Transverse colon (tissue), 4 donors: ENCODE measurements around the gene TMEM69. TPM values are rescaled to one million over a fixed set of nuclear protein-coding genes. Genes with fewer than 3 reads are reported as not detected.
"Not testable (repeated sequence)": the region's sequence is repeated elsewhere in the genome, so short reads cannot be mapped to it uniquely, and the experiment has no call there.

ENCODE experiments used
- DNase-seq: peaks from one replicate; pipeline ENCODE4 v3.0.0-alpha.2; 2019
- H3K27ac ChIP-seq, 4 donors: fragments of 200-600 bp; sonication (generic); 2 replicates each; pipeline ENCODE4 v1.5.1; 2016 to 2018; ENCODE audit warnings: inconsistent platforms in 4 of 4
- H3K27me3 ChIP-seq: fragments of 200-600 bp; sonication (generic); 2 replicates; pipeline ENCODE4 v1.5.1; 2017; ENCODE audit warnings: inconsistent platforms
- H3K36me3 ChIP-seq, 4 donors: fragments of 200-600 bp; sonication (generic); 2 replicates each; pipeline ENCODE4 v1.5.1; 2017 to 2019; ENCODE audit warnings: inconsistent platforms in 4 of 4
- H3K4me1 ChIP-seq, 4 donors: fragments of 200-600 bp; sonication (generic); 2 replicates each; pipeline ENCODE4 v1.5.1; 2017 to 2020; ENCODE audit warnings: inconsistent platforms in 4 of 4
- H3K4me3 ChIP-seq, 4 donors: fragments of 200-600 bp; sonication (generic); 1 replicate in 1 of 4; 2 replicates in 3 of 4; pipeline versions ENCODE4 v1.5.1 to v1.6.1; 2017 to 2019; ENCODE audit warnings: inconsistent platforms in 4 of 4
- H3K9me3 ChIP-seq, 2 donors: fragments of 200-600 bp; sonication (generic); 2 replicates each; pipeline ENCODE4 v1.5.1; 2017 to 2019; ENCODE audit warnings: inconsistent platforms in 2 of 2
- CTCF ChIP-seq, 5 experiments: fragments of 200-600 bp in 3 of 5; fragments of 450-650 bp in 2 of 5; sonication (generic) in 3 of 5; IDR thresholded peaks; 1 replicate in 2 of 5; 2 replicates in 3 of 5; pipeline ENCODE4 v1.5.1; 2016 to 2017; ENCODE audit warnings: antibody characterized with exemption in 5 of 5, inconsistent platforms in 3 of 5, mild to moderate bottlenecking in 2 of 5, moderate library complexity in 1 of 5
- EP300 ChIP-seq: sonication (generic); formaldehyde crosslinking; IDR thresholded peaks from one replicate; pipeline ENCODE4 v1.6.1; 2017; ENCODE audit warnings: antibody characterized with exemption, low read depth
- POLR2A ChIP-seq: fragments of 450-650 bp; IDR thresholded peaks from one replicate; pipeline ENCODE4 v1.6.1; 2016; ENCODE audit warnings: antibody characterized with exemption, mild to moderate bottlenecking, moderate library complexity
- POLR2AphosphoS5 ChIP-seq, 3 donors: sonication (generic); formaldehyde crosslinking; IDR thresholded peaks; one replicate each; pipeline ENCODE4 v1.6.1; 2016; ENCODE audit warnings: antibody characterized with exemption in 3 of 3
- WGBS, 2 donors: methylation state at CpG; one replicate each; pipeline ENCODE4 v1.1.5; 2018; ENCODE audit warnings: low coverage in 1 of 2; 5-methylcytosine and 5-hydroxymethylcytosine counted together
- in situ Hi-C, 4 donors: fragments of 200-750 bp; cut with MboI; loops; one replicate each; pipeline versions ENCODE4 v1.15.0 to v1.15.1; 2017; ENCODE audit warnings: low sequenced_read_pairs in 3 of 4, low pct_ligation_motif_present in 1 of 4, low pct_unique_long_range_greater_than_20kb in 1 of 4
- intact Hi-C: fragments of 100-400 bp; cut with DNase I; formaldehyde crosslinking; loops from one replicate; pipeline ENCODE4 v1.15.1; 2023; ENCODE audit warnings: low total_unique reads
- total RNA-seq, 4 donors: library from RNA; depleted of rRNA; stranded (reverse); fragments of >200 nt; gene quantifications; one replicate each; pipeline ENCODE4 v1.1.0, GENCODE V29; 2016

TMEM69 gene
- total RNA-seq, 4 donors from 2014 or later, result 6.4 to 47.2 (median 28.0) TPM

- DNase-seq, result no peak
- 94 to 96% methylated on average over 4 of the region's 4 CpGs for whole genome bisulfite sequencing, 2 donors
- in situ Hi-C loops (no loop called here), intact Hi-C loops (no loop called here)
- no peaks in the 10 kb centered on the region for H3K36me3 ChIP-seq
- H3K4me3 ChIP-seq, result no peak overlapping the region
- no peaks in the 10 kb centered on the region for H3K9me3 ChIP-seq
- no peak for TF ChIP-seq CTCF (IDR thresholded peaks at IDR 0.05)
- TF ChIP-seq EP300, result no peak
- TF ChIP-seq POLR2A, result no peak
- no peak for TF ChIP-seq POLR2AphosphoS5 (IDR thresholded peaks at IDR 0.05)
- H3K4me1 ChIP-seq, result peaks cover 31 to 97% (median 54%) of the 10 kb centered on the region in 4 donors
- no peaks in the 10 kb centered on the region for H3K27me3 ChIP-seq
- no peak overlapping the region for H3K27ac ChIP-seq
These were observed 14.0 kb upstream of the TMEM69 start for GRCh38 chr1:45673956-45674355.

GRCh38 chr1:45674478-45674877, 13.5 kb upstream of the TMEM69 start:
- no peak for TF ChIP-seq POLR2A
- TF ChIP-seq EP300, result no peak
- no peak for TF ChIP-seq CTCF (IDR thresholded peaks at IDR 0.05)
- no peak for TF ChIP-seq POLR2AphosphoS5 (IDR thresholded peaks at IDR 0.05)
- 57 to 60% methylated on average over 1 to 5 of the region's 5 CpGs for WGBS, 2 donors
- H3K27me3 ChIP-seq, result no peaks in the 10 kb centered on the region
- no peak overlapping the region for H3K27ac ChIP-seq
- in situ Hi-C loops, result no loop called here
- peaks cover 32 to 97% (median 55%) of the 10 kb centered on the region in 4 donors for H3K4me1 ChIP-seq
- intact Hi-C loops, result no loop called here
- no peaks in the 10 kb centered on the region for H3K9me3 ChIP-seq
- no peak overlapping the region for H3K4me3 ChIP-seq
- no peaks in the 10 kb centered on the region for H3K36me3 ChIP-seq
- DNase-seq, result no peak

- in situ Hi-C loops, H3K9me3 ChIP-seq, H3K27ac ChIP-seq, H3K27me3 ChIP-seq, H3K36me3 ChIP-seq, DNase-seq, H3K4me3 ChIP-seq, intact Hi-C loops: not testable (repeated sequence)
- WGBS, 2 donors, result 87 to 92% methylated on average over 2 to 7 of the region's 7 CpGs
- peaks cover 26 to 97% (median 67%) of the 10 kb centered on the region in 4 donors for H3K4me1 ChIP-seq
These were observed 11.4 kb upstream of the TMEM69 start for GRCh38 chr1:45676553-45676952.

GRCh38 chr1:45677751-45678245, 10.2 kb upstream of the TMEM69 start:
- intact Hi-C loops, result no loop called here

More at GRCh38 chr1:45677751-45678245, 10.2 kb upstream of the TMEM69 start:
- Histone ChIP-seq H3K4me1 (peaks cover 34 to 97% (median 77%) of the 10 kb centered on the region in 4 donors), H3K36me3 (no peaks in the 10 kb centered on the region), H3K27me3 (no peaks in the 10 kb centered on the region), H3K4me3 (no peak overlapping the region), H3K27ac (no peak overlapping the region), H3K9me3 (no peaks in the 10 kb centered on the region)
- TF ChIP-seq CTCF (IDR thresholded peaks at IDR 0.05) (no peak), POLR2AphosphoS5 (IDR thresholded peaks at IDR 0.05) (no peak)
- 61 to 65% methylated on average over 3 of the region's 3 CpGs for WGBS, 2 donors
- in situ Hi-C loops, result no loop called here
- DNase-seq, result no peak
